Activated naive CD4-positive, alpha-beta T cell treated with anti-CD3 and anti-CD28 coated beads, Interleukin-2, amount 50 U/mL, for 24 hours (primary cell): Measurements from ENCODE around the gene ZFPM1.

Experiments used
- H3K27ac Mint-ChIP-seq: one replicate; pipeline ENCODE4 v1.8.0; 2021; ENCODE audit warnings: mild to moderate bottlenecking, mixed read lengths
- H3K27me3 Mint-ChIP-seq: one replicate; pipeline ENCODE4 v1.8.0; 2021; ENCODE audit warnings: mixed read lengths
- H3K36me3 Mint-ChIP-seq: one replicate; pipeline ENCODE4 v1.8.0; 2021; ENCODE audit warnings: mixed read lengths
- H3K4me1 Mint-ChIP-seq: one replicate; pipeline ENCODE4 v1.8.0; 2021; ENCODE audit warnings: mixed read lengths
- H3K4me3 Mint-ChIP-seq: one replicate; pipeline ENCODE4 v1.8.0; 2021; ENCODE audit warnings: mild to moderate bottlenecking, mixed read lengths
- H3K9me3 Mint-ChIP-seq: one replicate; pipeline ENCODE4 v1.8.0; 2021; ENCODE audit warnings: mixed read lengths

The ZFPM1 gene

DNA sequence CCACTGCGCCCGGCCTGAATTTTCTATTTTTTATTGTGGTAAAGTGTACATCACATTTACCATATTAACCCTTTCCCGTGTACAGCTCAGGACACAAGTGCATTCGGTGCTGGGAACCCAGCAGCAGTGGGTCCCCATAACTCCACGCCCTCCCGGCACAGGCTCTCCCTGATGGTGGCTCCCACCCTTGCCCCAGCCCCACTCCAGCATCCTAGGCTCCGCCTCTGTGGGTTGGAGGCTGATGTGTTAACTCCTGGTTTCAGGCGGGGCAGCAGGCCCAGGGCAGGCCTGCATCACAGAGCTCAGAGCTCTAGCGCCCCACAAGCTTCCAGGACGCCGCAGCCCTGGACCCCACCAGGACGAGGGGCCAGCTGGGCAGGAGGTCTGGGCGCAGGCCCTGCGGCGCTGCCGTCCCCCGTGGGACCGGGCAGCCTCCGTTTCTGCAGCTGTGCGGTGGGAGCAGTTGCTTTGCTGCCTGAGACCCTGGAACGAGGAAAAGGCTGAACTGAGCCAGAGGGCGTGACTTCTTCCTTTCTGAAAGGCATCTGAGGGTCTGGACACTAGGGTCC, 19.6 kb downstream of the ZFPM1 start:
- H3K27me3 Mint-ChIP-seq = no peaks in the 10 kb centered on the region
- H3K9me3 Mint-ChIP-seq = no peaks in the 10 kb centered on the region
- no peaks in the 10 kb centered on the region for H3K36me3 Mint-ChIP-seq
- H3K4me3 Mint-ChIP-seq = no peak overlapping the region
- no peak overlapping the region for H3K27ac Mint-ChIP-seq
- peaks cover 51% of the 10 kb centered on the region for H3K4me1 Mint-ChIP-seq

DNA sequence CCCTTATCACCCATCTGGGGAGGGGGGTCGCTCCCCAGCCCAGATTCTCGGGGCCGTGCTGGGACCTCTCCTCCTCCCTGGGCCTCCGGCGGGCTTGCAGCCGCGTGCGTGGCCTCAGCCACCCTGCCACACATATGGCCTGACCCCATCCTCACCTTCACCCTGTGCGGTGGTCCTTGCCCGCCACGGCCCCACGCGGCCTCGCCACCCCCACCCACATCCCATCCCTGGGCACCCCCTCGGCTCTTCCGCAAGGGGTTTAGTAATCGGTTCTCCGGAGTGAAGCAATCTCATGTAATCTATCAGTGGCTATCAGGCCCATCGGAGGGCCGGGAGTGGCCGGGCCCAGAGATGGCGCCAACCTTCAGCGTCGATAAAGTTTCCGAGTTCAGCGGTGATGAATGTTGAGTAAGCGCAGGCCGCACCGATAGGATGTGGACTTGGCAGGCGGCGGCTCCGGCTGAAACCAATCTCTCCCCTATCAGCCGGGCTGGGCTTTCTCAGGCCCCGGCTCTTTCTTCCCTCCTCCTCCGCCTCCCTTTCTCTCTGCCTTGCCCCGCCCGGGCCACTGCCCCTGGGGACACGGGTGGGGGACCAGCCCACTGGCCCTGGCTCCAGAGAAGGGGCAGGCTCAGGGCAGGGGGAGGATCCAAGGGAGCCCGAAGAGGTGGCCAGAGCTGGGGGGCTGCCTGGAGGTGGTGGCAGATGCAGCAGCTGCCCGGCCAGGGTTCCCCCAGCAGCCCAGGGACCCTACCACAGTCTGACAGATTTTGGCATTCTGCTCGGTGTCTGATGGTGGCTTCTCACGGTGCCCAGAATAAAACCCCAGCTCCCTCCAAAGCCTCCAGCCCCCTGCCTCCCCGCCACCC, 20.8 kb downstream of the ZFPM1 start:
- H3K4me1 Mint-ChIP-seq = peaks cover 57% of the 10 kb centered on the region

DNA sequence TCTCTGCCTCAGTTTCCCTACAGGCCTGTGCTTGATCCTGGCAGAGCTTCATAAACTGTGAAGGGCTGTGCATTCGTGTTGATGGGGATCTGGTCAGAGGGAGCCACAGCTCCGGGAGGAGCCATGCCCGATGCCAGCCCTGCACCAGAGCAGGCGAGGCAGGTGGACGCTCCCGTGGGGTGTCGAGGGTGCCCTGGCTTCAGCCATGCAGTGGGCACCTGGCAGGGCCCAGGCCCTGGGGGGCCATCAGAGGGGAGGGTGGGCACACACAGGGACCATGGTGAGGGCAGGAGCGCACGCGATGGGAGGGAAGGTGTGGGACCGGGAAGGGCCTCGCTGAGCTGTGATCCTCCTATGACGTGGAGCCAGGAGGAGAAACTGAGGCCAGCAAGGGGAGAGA, 22.0 kb downstream of the ZFPM1 start:
- Mint-ChIP-seq H3K4me3 (no peak overlapping the region), H3K27me3 (no peaks in the 10 kb centered on the region), H3K4me1 (peaks cover 55% of the 10 kb centered on the region), H3K9me3 (no peaks in the 10 kb centered on the region), H3K36me3 (no peaks in the 10 kb centered on the region), H3K27ac (no peak overlapping the region)

More for the DNA sequence above, 20.8 kb downstream of the ZFPM1 start:
- Mint-ChIP-seq H3K4me3 (no peak overlapping the region), H3K36me3 (no peaks in the 10 kb centered on the region), H3K27me3 (no peaks in the 10 kb centered on the region), H3K27ac (no peak overlapping the region), H3K9me3 (no peaks in the 10 kb centered on the region)

DNA sequence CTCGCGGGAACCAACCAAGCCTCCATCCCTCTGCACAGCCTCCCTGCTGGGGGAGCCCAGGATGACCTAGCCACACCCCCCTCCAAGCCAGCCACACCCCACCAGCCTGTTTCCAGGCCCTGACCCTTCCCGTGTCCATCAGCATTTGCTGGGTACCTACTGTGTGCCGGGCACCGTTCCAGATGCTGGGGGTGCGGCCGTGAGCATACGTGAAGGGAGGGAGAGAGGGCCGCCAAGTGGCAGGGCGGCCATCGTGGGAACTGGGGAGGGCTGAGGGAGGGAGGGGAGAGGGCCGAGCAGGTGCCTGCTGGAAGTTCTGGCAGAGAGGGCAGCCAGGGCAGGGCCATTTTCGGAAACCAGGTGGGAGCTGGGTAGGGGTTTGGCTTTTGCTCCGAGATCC, 23.1 kb downstream of the ZFPM1 start:
- Mint-ChIP-seq H3K27me3 (no peaks in the 10 kb centered on the region), H3K9me3 (no peaks in the 10 kb centered on the region), H3K36me3 (no peaks in the 10 kb centered on the region), H3K27ac (no peak overlapping the region), H3K4me3 (no peak overlapping the region), H3K4me1 (peaks cover 53% of the 10 kb centered on the region)

DNA sequence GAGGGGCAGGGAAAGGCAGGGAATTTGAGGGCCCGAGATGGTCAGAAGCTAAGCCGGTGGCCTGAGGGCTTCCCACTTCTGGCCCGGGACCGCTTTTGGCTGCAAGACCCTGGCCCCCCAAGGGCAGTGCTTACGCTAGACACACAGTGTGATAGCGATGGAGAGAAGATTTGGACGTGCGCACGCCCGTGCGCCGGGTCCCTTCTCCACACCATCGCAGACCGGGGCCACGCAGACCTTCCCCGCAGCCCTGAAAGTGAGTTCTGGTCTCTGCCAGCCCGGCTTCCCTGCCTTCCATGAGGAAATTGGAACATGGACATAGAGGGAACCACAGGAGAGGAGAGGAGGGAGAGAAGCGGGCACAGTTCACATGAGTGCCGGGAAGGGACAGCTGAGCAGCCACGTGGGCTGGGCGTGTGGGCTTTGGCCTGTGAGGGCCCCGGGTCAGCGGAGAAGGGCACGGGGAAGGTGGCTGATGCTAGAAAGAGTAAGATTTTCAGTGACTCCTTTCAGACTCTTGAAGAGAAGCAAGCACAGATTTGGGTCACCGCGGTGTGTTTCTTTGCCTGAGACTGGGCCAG, 23.8 kb downstream of the ZFPM1 start:
- H3K27ac Mint-ChIP-seq = no peak overlapping the region
- H3K36me3 Mint-ChIP-seq = no peaks in the 10 kb centered on the region
- H3K9me3 Mint-ChIP-seq = no peaks in the 10 kb centered on the region
- no peaks in the 10 kb centered on the region for H3K27me3 Mint-ChIP-seq
- H3K4me3 Mint-ChIP-seq = no peak overlapping the region
- H3K4me1 Mint-ChIP-seq = peaks cover 49% of the 10 kb centered on the region

DNA sequence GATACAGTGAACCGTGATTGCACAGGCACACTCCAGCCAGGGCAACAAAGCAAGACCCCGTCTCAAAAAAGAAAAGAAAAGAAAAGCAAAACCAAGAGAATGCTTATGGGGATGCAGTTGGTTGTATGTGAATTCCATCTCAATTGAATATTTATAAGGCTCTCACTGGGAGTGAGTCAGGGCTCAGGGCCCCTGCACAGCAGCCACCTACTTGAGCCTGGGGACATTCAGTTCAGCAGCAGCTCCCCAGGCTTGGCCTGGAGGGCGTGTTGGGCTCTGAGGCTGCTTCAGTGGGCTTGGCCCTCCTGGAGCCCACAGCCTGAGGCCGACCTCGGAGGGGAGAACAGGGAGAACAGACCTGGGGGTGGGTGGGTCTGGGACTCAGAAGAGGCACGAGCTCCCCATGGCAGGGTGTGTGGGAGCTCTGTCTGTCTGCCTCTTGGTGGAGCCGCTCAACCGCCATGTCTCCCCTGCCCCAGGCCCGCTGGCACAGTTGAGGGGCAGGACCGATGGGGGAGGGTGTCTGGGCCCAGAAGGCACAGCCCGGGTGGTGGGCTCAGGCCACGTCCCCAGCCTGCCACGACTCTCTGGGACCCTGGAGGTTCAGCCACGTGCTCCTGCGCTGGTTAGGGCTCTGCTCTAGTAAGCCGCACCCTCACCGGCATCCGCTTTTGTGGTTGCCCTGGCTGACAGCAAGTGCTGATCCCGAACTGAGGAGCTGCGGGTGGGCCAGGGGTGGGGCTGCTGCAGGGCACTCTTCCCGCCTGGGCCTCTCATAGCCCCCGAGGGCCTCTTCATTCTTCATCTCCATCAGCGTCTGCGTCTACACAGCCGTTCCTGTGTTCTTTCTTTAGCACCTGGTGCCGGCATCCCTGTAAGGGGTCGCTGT, 24.8 kb downstream of the ZFPM1 start:
- H3K4me3 Mint-ChIP-seq = peak overlapping the region; percentile 66
- no peaks in the 10 kb centered on the region for H3K36me3 Mint-ChIP-seq
- H3K4me1 Mint-ChIP-seq = peaks cover 45% of the 10 kb centered on the region
- no peaks in the 10 kb centered on the region for H3K27me3 Mint-ChIP-seq
- H3K9me3 Mint-ChIP-seq = no peaks in the 10 kb centered on the region
- H3K27ac Mint-ChIP-seq = peak overlapping the region; percentile 68

DNA sequence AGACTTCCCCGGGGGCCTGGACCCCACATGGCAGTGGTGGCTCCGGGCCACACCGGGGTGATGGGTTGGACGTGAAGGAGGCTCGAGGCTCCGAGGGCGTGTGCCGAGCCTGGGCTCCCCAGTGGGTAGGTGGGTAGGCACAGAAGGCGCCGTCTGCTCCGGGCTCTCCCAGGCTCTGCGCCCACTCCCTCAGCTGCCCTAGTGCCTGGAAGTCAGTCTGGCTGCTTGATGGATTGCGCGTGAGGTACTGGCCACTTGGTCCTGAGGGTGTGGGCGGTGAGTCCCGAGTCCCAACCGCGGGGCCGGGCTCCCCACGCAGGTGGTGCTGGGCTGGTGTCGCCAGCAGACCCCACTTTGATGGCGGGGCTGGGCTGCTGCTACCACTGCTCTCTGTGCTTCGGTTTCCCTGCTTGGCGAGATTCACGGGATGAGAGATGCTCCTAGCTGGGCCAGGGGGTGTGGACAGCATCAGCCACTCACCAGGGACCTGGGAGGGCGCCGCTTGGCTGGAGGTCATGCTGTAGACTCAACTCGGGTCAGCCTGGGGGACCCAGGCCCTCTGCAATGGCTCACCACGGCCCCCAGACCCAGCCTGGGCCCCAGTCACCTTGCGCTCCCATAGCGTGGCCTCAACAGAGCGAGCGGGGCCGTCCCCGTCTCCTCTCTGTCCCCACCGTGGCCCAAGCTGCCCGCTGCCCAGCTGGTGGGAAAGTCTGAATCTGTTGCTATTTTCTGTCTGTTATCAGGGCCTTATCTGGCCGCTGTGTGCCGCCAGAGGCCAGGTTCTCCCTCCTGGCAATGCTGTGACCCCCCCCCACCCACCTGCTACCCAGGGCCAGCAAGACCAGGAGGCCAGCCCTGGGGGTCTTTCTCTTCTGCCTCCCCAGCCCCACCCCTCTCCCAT, 26.1 kb downstream of the ZFPM1 start:
- H3K4me1 Mint-ChIP-seq = peaks cover 52% of the 10 kb centered on the region
- no peak overlapping the region for H3K4me3 Mint-ChIP-seq
- no peaks in the 10 kb centered on the region for H3K36me3 Mint-ChIP-seq
- H3K9me3 Mint-ChIP-seq = no peaks in the 10 kb centered on the region
- H3K27ac Mint-ChIP-seq = peak overlapping the region; percentile 12
- no peaks in the 10 kb centered on the region for H3K27me3 Mint-ChIP-seq

DNA sequence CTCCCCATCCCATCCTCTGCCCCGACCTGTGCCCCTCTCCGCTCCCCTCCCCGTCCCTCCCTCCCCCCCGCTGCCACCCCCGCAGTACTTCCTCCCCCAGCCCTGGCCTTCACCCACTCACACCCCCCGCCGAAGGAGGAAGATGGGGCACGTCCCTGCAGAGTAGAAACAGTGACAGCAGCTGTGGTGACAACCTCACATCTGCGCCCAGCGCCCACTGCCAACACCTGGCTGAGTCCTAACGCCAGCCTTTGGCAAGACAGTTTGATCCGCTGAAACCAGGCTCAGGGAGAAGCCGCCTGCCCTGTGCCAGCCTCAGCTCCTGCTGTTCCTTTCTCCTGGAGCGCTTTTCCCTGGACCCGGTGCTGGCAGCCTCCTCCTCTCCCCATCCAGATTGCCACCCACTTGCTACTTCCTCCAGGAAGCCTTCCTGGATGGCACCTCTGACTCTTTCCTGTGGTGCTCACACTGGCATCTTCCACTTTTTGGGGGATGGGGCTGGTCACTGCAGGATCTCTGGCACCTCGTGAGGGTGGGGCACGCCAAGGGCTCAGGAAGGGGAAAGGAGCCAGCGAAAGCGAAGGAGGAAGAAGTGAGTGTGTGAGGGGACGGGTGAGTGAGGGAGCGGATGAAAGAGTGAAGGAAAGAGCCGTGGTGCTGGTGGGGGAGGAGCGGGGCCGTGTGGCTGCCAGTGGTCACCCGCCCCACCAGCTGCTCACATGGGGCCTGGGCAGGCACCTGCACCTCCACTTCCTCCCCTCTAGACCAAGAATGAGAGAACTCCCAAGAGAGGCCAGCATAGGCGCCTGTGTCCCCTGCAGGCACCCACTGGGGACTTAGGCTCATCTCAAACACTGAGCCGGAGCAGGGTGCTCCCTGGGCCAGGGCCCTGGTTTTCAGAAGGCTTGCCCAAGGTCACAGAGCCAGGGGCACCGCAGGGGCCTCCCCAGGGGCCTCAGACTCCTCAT, 27.0 kb downstream of the ZFPM1 start:
- Mint-ChIP-seq H3K27me3 (no peaks in the 10 kb centered on the region), H3K9me3 (no peaks in the 10 kb centered on the region), H3K4me1 (peaks cover 48% of the 10 kb centered on the region), H3K27ac (peak overlapping the region; percentile 37), H3K4me3 (peak overlapping the region; percentile 55), H3K36me3 (no peaks in the 10 kb centered on the region)

DNA sequence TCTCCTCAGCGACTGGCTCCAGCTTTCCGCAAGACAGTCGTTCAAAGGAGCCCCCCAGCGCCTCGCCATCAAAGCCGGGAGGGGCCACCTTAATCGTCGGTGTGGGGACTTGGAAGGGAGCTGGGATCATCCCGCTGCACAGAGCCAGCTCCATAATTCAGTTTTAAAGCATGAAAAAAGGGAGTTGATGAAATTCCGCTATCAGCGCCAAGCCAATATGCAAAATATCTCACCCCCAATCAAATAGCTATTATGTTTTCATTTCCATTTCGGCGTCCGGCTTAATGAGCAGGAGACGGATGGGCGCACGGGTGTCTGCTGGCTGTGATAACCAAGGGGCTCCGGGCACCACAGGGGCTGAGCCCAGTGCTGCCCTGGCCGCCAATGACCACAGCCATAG, 27.7 kb downstream of the ZFPM1 start:
- H3K27ac Mint-ChIP-seq = no peak overlapping the region
- no peak overlapping the region for H3K4me3 Mint-ChIP-seq
- no peaks in the 10 kb centered on the region for H3K27me3 Mint-ChIP-seq
- H3K4me1 Mint-ChIP-seq = peaks cover 48% of the 10 kb centered on the region
- no peaks in the 10 kb centered on the region for H3K36me3 Mint-ChIP-seq
- H3K9me3 Mint-ChIP-seq = no peaks in the 10 kb centered on the region

DNA sequence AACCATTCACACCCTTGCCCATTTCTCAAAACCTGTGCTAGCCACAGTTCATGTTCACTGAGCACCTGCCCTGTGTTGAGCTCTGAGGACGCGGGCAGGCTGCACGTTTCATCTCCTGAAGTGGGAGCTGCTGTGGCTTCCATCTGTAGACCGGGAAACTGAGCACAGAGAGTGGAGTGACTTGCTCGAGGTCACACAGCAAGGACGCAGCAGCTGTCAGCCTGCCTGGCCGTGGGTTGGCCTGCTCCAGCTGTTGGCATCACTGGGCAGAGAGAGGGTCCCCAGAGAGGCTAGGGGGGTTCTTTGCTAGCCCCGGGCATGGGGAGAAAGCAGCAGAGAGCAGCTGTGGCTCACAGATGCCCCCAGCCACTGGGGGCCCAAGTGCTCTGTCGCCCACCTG, 28.8 kb downstream of the ZFPM1 start:
- H3K27ac Mint-ChIP-seq = no peak overlapping the region
- no peaks in the 10 kb centered on the region for H3K27me3 Mint-ChIP-seq
- peaks cover 43% of the 10 kb centered on the region for H3K4me1 Mint-ChIP-seq
- no peak overlapping the region for H3K4me3 Mint-ChIP-seq
- H3K9me3 Mint-ChIP-seq = no peaks in the 10 kb centered on the region
- H3K36me3 Mint-ChIP-seq = no peaks in the 10 kb centered on the region

DNA sequence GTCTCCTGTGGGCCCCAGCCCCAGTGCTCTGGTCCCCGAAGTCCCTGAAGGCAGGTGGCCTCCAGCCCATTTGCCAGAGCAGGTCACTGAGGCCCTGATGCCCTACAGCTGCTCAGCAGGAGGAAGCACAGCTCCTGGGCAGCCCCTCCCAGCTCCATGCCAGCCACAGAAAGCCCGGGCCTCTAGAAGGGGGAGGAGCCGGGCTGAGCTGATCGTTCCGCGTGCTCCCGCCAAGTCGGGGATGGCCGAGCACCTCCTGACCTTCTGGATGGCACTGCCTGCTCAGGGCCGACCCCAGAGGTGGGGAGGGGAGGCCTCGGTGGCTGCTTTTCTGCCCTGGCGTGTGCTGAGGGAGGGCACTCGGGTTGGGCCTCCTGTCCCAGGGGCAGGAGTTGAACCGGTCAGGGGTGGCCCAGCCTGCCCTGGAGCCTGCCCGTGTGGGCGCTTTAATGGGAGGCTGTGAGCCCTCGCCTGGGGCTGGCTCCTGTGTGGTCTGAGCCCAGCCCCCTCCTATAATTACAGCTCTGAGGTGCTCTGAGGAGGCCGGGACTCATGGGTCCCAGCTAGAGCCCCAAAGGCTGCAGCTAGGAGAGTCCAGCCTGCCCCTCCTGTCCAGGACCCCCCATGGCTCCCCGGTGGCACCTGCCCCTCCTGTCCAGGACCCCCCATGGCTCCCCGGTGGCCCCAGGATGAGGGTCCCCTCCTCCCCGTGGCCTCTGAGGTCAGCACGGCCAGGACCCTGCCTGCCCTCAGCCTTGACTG, 29.7 kb downstream of the ZFPM1 start:
- Mint-ChIP-seq H3K36me3 (no peaks in the 10 kb centered on the region), H3K27me3 (no peaks in the 10 kb centered on the region), H3K27ac (no peak overlapping the region), H3K9me3 (no peaks in the 10 kb centered on the region), H3K4me3 (no peak overlapping the region), H3K4me1 (peaks cover 33% of the 10 kb centered on the region)

DNA sequence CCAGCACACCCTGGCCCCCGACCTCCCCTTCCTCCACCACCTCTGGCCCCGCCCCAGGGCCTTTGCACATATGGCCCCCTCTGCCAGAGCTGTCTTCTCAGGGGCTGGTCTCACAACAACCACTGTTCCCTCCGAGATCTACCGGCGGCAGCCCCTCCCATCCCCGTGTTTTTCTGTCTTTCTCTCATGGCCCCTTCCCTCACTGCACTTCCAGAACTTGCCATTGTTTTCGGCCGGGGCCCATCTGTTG, 30.2 kb downstream of the ZFPM1 start:
- Mint-ChIP-seq H3K27me3 (no peaks in the 10 kb centered on the region), H3K9me3 (no peaks in the 10 kb centered on the region), H3K4me3 (no peak overlapping the region), H3K4me1 (peaks cover 29% of the 10 kb centered on the region), H3K27ac (no peak overlapping the region), H3K36me3 (no peaks in the 10 kb centered on the region)

DNA sequence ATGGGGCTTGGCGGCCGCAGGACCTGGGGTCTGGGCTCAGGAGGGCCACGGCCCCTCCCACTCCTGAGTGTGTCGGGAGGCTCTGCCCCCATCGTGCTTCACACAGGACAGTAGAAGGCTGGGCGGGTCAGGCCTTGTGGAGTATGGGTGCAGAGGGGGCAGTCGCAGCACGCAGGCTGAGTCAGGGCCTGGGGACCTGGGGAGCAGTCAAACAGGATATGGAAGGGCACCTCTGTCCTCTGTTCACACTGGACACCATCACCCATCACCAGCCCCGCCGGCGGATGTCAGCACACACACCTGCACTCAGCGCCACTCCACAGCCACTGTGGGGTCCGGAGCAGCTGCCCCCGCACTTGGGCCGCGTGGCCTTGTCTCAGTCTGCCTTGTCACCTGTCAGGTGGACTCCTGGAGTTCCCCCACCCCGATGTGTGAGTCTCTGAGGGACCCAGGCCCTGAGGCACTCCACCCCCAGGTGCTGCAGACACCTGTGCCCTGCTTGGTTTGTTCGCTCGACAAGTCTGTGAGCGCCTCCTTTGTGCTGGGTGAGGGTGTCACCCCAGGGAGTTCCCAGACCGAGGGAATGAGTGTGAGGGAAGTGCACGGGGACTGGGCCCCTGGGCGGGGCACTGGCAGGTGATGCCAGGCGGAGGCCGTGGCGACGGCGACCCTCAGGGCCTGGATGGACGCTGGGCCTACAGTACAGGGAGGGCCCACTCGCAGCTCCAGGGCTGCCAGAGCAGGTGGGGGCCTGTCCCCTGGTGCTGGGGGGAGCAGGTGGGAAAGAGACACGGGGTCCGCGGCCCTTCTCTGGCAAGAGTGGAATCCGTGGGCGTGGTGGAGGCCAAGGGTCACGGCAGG, 31.7 kb downstream of the ZFPM1 start:
- H3K27ac Mint-ChIP-seq = no peak overlapping the region
- H3K27me3 Mint-ChIP-seq = no peaks in the 10 kb centered on the region
- H3K4me1 Mint-ChIP-seq = peaks cover 18% of the 10 kb centered on the region
- H3K36me3 Mint-ChIP-seq = no peaks in the 10 kb centered on the region
- H3K4me3 Mint-ChIP-seq = no peak overlapping the region
- no peaks in the 10 kb centered on the region for H3K9me3 Mint-ChIP-seq
